Measurements from ENCODE around the gene LRRC4B. TPM values are rescaled to one million over a fixed set of nuclear protein-coding genes. Genes with fewer than 3 reads are reported as not detected.

The LRRC4B gene
- polyA plus RNA-seq, 3 donors: 19.6 to 27.6 (median 22.7) TPM

DNA sequence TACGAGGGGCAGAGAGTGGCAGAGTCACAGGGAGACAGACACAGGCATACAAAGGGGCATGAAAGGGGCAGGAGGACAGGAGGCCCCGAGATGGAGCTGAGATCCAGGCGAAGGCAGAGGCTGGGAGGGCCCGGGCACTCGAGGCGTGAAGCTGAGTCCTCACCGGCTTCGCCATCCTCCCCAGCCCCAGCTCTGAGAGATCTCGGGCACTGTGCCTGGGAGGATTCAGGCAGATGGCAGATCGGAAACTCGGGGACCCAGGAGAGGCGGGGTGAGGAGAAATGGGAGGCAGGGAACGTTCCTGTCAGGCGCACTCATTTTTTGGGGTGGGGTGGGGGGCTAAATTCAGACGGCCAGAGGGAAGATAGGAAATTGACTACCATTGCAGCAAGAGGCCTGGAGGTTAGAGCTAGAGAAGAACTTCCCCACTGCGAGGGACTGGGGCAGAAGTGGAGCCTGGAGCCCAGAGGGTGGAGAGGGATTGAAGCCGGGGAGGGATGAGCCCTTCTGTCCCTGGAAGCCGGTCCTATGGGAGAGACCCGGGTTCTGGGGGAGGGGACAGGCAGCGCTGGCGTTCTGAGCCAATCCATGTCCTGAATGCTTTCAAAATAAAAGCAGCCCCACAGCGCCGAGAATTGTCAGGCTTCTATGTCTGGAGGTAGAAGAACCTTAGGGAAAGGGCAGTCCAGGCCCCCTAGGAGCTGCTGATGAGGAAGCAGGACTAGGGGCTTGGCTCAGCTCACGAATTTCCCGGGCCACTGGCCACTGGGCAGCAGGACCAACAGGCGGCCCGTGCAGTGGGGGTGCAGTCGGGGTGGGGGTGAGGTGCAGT, 12.6 kb downstream of the LRRC4B start:
- no peak for DNase-seq

DNA sequence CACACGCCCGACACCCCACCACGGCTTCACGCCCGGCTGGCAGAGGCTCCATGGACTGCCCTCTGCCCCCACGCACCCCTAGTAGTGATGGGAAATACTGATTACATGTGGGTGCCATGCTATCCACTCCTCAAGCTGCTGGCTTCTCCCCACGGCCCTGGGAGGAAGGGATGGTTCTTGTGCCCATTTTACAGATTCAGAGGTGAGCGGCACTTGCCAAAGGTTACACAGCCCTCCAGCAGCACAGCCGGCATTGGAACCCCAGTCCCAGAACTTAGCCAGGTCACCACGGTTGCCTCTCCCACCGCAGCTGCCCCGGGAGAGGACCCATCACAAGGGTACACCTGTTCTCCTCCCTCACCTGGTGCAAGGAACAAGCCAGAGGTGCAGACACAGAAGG, 13.2 kb downstream of the LRRC4B start:
- no peak for DNase-seq

DNA sequence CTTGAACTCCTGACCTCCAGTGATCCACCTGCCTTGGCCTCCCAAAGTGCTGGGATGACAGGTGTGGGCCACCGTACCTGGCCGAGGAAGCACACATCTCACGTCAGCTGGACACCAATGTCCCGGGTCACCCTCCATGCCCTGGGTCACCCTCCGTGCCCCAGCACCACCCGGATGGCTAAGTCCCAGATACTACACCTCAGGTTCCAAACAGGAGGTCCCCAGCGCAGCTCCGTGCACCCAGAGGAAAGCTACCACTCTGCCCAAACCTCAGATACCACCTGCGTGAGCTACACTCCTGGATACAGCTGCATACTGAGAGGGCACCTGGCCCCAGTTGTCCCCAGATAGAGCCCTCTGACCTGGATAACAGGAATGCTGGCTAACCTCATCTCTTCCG, 14.0 kb downstream of the LRRC4B start:
- DNase-seq: no peak

DNA sequence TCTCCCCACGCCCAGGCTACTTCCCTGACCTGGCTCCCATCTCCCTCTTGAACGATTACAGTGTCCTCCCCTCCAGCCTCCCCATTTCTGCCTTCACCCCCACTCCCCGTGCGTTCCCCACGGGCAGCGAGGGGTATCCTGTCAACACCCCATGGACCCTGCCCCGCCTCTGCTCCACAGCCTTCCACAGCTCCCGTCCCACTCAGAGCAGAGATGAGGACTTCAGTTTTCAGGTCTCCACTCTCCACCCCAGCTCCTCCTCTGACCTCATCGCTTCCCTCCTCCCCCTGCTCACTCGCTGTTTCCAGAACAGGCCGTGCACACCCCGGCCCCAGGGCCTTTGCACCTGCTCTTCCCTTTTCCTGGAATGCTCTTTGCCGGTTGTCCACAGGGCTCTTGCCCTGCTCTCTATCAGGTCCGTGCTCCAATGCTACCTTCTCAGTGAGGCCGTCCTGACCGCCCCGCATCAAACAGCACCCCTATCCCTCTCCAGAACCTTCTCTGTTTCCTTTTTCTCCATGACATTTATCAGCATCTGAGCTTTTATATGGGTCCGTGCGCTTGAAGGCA, 15.0 kb downstream of the LRRC4B start:
- no peak for DNase-seq

DNA sequence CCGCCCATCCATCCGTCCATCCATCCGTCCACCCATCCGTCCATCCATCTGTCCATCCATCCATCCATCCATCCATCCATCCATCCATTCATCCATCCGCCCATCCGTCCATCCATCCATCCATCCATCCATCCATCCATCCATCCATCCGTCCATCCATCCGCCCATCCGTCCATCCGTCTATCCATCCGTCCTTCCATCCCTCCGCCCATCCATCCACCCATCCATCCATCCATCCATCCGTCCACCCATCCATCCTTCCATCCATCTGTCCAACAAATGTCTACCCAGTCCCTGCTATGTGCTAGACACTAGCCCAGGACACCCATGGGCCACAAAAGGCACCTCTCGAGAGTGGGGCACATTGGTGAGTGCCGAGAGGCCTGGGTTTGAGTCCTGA, 15.7 kb downstream of the LRRC4B start:
- DNase-seq: no peak

DNA sequence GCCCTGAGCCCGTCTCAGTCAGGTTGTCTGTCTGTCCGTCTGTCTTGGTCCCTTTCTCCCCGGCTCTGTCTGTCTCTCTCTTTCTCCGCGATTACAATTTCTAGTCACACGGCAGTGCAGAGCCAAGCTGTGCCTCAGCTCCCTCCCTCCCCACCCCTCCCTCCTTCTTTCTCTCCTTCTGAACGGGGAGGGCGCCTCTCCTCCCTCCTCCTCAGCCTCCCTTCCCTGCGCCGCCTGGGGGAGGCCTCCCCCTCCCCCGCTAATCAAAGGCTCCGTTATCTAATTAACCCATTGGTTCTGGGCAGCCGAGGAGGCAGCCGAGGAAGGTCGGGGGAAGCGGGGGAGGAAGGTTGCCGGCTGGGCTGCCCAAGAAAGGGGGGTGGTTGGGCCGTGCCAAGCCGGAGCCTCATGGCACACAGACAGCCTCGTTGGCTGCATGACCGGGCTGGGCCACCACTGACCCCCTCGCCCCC, 16.5 kb downstream of the LRRC4B start:
- peak; percentile 61 for DNase-seq

DNA sequence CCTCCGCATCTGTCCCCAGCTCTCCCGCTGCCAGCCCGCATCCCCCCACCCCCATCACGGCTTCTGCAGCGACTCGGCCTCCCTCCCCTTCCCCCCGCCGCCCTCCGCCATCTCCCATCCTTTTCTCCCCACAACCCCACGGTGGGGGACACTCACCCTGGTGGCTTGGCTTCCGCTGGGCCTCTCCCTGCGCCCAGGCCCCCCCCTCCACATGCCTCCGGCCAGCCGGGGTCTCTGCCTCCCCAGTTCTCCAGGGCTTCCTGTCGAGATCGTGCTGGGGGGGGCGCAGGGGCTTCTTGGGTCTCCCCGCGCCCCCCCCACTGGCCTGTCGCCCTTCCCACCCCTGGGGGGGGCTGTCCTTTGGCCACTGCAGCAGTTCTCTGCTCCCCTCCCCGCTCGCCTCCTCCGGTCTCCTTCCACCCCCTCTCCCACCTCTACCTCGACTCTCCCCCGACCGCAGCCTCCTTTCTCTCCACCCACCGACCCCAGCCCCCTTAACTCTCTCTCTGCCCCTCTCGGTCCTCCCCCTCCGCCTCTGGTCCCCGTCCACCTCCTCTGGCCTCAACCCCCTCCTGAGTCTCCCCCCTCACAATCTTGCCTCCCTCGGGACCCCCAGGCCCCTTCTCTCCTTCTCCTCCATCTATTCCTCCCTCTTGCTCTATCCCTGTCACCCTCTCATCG, 17.1 kb downstream of the LRRC4B start:
- no peak for DNase-seq

DNA sequence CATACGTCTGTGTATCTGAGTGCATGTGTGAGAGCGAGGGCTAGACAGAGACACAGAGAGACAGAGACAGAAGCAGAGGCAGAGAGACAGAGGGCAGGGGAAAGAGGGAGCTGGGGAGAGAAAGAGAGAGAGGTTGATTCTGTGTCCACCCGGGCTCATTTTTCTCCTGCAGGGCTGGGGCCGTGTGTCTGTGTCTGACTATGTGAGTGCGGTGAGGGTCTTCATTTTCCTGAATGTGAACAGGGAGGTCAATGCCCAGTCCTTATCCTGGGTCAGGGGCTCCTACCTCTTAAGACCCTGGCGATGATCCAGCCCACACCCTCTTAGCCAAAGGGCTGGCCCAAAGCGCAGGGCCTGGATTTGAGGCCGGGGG, 17.7 kb downstream of the LRRC4B start:
- no peak for DNase-seq

DNA sequence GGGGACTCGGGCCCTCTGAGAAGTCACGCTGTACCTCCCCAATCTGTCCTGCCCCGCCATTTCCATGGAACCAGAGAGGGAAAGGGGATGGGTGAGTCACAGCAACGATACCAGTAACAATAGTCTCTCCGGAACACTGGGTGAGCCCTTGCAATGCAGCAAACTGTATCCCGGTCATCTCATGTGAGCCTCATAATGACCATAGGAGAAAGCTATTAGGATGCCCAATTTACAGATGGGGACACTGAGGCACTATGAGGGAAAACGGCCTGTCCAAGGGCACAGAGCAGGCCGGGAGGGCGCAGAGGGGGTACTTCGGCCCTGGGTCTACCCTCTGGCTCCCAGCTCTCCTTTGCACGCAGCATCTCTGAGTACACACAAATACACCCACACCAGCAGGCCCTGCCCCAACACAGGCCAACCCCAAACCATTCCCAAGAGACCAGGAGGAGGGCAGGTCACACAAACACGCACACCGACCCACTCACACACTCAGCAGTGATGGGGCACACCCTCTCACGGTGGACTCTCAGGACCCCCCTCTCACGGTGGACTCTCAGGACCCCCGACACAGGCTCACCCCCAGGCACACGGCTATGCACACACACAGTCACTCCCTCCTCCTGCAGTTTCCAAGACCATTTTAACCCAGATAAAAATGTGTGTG, 18.2 kb downstream of the LRRC4B start:
- no peak for DNase-seq

DNA sequence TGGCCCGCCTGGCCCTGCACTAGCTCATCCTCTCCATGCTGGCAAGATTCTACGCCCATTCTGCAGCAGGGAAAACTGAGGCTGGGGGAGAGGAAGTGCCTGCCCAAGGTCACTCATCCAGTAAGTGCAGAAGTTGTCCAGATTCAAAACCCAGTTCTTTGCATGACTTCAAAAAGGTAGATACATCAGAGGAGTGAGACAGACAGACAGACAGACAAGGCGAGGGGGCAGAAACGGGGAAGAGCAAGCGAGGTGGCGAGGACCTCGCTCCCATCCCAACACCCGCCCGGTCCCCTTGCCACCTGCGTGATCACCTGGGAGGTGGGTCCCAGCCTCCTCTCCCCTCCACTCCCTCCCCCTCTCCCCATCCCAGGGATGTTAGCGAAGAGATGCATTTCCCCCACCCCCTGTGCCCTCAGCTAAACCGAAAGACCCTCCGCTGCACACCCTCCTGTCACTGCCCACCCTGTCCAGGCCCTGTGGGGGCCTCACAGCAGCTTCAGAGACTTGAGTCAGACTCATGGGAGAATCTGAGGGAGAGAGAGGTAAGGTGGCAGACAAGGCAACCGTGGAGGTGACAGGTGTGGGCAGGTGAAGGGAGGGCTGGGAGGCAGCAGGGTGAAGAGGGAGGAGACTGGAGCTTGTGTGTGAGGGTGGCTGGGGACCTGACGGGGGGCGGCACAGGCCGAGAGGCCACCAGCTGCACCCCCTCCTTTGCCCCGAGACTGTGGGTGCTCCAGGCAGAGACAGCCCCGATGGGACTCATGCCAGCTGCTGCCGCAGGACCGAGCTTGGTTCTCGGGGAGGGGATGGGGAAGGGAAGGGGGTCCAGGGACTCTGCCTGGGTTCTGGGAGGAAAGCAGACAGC, 18.9 kb downstream of the LRRC4B start:
- DNase-seq: no peak

DNA sequence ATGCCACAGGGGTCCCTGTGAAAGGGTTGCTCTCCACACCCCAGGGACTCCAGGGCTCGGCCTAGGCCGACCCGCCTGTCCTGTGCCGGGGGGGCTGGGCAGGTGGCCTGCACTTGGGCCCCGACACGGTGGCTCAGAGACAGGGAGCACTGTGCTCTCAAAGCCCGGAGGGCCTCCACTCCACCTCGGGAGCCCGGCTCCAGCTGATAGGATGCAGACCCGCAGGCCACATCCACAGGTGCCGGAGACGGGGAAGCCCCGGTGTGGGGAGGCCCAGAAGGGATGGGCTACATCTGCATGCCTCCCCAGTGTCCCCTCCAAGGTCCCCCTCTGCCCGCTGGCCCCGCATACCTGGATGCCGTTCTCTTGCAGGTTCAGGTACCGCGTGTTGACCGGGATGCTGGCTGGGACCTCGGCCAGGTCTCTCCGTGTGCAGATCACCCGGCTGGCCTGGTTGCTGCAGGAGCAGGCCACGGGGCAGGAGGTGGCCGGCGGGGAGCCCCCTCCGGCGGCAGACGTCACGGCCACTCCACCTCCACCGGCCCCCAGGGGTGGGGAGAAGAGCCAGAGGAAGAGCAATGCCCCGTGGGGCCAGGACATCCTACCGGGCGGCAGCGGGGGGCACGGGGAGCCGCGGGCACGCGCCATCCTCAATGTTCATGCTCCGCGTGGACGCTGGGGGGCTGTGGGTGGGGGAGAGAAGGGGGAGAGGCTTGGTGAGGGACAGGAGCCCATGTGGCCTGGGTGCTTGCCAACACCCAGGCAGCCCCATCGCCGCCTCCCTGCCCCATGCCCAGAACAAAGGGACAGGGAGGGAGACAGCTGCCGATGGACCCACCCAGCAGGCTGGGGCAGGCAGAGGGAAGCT, 19.8 kb downstream of the LRRC4B start:
- no peak for DNase-seq

DNA sequence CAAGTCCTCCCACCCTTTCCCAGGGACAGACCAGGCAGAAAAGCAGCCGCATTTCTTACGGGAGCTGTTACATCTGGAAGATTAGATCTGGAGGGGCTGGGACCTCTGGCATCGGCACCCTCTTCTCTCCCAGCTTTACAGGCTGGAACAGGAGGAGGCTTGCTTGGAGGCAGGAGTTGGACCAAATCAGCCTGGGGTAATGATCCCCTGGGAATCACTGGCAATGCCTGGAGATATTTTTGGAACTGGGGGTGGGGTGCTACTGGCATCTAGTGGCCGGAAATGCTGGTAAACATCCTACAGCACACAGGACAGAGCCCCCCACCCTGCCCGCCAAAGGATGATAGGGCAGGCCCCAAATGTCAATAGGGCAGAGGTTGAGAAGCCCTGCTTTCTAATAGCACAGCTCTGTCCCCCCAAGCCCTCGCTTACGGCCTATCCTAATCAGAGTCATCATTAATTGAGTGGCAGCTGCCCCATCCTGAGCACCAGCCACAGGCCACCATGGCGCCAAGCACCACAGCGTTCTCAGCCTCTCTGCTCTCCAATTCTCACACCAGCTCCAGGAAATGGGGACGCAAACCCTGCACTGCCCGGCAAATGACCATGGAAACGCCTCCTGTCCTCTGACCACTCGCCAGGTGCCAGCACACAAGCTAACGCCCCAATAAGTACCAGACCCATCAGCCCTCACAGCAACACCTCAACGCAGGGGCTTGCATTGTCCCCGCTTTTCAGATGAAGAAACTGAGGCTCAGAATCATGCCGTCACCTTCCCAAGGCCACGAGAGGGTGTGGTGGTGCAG, 20.6 kb downstream of the LRRC4B start:
- no peak for DNase-seq

DNA sequence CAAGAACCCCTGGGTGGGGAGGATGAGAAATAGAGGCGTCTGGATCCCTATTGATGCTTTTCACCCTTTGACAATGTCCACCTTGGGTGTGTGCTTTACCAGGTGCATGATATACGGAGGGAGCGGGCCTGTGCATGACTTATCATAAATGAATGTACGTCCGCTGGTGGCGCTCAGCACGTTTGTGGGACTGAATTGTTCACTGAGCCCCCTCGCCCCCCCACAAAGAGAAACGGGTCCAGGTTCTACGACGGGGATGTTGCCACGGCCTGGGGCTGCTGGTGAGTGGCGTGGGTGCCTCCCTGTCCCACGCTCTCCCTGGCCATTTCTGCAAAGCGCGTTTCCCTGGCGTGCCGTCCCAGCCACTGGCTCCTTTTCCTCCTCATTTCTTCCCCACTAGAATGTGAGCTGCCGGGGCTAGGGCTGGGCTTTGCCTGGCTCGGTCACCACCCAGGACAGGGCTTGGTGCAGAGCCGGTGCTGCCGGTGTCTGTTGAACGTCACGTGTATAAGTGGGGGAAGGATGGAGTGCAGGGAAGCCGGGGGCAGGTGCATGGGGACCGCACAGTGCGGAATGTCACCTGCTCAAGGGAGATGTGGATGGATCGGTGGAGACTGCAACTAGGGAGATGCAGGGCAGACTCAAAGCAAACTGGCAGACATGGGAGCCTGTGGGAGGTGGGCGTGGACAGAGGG, 21.6 kb downstream of the LRRC4B start:
- no peak for DNase-seq

DNA sequence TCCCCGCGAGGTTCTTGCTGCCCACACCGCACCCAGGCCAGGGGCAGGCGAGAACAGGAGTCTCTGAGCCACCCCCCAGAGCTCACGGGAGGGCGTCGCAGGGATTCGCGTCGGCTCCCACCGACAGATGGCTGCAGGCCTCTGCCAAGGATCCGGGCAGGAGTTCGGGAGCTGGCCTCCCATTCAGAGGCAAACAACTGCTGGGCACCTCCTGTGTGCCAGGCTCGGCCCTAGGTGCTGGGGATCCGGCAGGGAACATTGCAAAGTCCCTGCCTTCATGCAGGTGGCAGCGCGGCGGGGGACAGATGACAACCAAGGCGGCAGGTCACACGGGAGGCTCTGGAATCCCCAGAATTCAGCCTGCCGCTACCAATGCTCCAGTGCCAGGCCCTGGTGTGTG, 25.3 kb downstream of the LRRC4B start:
- DNase-seq: no peak

DNA sequence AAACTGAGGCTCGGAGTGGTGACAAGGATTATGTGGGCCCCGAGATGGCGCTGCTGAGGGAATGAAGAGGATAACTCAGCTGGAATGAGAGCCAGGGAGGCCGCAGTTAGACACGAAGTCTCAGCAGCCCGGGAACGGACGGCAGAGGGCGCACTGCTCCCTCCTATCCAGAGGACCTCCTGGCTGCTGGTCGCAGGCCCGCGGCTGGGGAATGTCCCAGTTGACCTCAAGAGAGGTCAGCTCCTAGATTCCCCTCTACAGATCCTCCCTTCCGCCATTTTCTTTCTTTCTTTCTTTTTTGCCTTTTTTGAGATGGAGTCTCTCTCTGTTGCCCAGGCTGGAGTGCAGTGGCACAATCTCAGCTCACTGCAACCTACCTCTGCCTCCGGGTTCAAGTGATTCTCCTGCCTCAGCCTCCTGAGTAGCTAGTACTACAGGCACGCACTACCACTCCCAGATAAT, 30.4 kb downstream of the LRRC4B start:
- DNase-seq: peak; percentile 71

DNA sequence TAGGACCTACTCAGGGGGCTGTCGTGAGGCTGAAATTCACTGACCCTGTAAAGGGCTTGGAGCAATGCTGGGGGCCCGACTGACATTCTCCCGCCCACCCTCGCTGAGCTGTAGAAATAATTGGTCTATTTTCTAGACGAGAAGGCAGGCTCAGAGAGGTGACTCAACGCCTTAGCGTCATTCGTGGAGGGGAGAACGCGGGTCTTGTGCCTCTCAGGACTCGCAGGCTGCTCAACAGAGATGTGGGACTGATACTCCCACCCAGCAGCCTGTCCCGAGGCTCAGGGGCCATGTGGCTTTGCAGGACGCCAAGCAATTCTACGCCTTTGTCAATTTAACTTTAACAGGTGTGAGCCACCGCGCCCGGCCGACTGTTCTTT, 30.9 kb downstream of the LRRC4B start:
- no peak for DNase-seq

DNA sequence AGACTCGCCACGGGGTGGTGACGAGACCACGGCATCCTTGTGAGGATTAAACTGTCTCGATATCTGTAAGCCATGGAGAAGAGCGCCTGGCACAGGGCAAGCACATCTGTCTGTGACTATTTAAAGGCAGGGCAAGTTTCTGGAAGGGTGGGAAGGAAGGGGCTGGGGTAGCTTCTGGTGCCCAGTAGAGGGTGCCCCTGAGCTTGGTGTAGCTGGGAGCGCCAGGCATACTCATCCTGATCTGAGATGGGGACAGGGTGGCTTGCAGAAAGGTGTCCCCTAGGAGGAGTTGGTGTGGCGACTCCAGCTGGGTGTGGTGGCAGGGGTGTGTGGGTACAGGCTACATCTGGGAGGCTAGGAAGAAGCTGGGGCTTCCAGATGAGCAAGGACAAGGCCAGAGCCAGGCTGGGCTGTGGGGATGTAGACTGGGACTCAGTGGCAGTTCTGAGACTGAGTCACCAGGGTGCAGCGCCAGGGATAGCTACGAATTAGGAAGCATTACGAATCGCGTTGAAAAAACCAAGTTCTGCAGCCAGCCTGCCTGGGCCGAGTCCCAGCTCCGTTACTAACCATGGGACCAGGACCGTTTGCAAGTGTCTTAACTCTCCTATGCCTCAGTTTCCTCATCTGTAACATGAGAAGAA, 31.5 kb downstream of the LRRC4B start:
- no peak for DNase-seq

DNA sequence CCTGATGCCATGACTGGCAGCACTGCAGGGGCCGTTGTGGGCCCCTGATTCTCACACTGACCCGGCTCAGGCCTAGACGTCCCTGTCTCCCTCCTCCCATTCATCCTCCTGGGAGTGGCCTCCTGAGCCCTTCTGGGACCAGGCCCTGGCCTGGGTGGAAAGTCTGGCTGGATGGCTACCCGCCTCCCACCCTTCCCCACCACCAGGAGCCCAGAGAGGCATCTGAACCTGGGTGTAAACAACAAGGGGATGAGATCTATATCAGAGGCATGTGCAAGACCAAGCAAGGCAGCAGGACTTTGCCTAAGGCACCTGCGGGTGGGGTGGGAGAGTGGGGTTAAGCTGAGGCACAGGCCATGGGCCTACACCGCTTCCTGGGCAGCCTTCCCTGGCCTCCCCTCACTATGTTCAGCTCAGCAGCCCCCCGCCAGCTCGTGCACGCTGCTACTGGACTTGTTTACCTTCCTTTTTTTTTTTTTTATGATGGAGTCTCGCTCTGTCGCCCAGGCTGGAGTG, 32.5 kb downstream of the LRRC4B start:
- DNase-seq: no peak

All from renal pelvis (tissue), 4 donors.